22Rv1 (cell line): ENCODE results near the gene AQP7.

Experiments
- ZFX ChIP-seq: fragments of 450-650 bp; IDR thresholded peaks from 2 replicates; pipeline ENCODE4 v1.6.1; 2017; ENCODE audit warnings: antibody characterized with exemption, borderline replicate concordance
- TF ChIP-seq, protein P1 (sequence below): fragments of 450-650 bp; IDR thresholded peaks from 2 replicates; pipeline ENCODE4 v1.5.1; 2017; ENCODE audit warnings: mild to moderate bottlenecking

DNA sequence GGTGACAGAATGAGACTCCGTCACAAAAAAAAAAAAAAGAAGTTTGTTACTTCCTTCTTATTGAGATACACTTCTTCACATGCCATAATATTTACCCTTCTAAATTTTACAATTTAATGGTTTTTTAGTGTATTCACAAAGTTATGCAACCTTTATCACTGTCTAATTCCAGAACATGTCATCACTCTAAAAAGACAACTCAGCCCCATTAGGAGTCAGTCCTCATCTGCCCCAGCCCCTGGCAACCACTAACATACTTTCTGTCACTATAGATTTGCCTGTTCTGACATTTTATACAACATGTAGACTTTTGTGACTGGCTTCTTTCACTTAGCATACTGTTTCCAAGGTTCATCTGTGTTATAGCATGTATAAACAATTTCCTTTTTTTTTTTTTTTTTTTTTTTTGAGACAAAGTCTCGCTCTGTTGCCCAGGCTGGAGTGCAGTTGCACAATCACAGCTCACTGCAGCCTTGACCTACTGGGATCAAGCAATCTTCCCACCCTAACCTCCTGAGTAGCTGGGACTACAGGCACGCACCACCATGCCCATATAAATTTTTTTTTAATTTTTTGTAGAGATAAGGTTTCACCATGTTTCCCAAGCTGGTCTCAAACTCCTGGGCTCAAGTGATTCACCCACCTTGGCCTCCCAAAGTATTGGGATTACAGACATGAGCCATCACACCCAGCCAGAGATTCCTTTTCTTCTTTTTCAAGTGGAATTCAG, 27.1 kb upstream of the AQP7 start:
- TF ChIP-seq, protein P1, sequence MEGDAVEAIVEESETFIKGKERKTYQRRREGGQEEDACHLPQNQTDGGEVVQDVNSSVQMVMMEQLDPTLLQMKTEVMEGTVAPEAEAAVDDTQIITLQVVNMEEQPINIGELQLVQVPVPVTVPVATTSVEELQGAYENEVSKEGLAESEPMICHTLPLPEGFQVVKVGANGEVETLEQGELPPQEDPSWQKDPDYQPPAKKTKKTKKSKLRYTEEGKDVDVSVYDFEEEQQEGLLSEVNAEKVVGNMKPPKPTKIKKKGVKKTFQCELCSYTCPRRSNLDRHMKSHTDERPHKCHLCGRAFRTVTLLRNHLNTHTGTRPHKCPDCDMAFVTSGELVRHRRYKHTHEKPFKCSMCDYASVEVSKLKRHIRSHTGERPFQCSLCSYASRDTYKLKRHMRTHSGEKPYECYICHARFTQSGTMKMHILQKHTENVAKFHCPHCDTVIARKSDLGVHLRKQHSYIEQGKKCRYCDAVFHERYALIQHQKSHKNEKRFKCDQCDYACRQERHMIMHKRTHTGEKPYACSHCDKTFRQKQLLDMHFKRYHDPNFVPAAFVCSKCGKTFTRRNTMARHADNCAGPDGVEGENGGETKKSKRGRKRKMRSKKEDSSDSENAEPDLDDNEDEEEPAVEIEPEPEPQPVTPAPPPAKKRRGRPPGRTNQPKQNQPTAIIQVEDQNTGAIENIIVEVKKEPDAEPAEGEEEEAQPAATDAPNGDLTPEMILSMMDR, result no peak
- TF ChIP-seq ZFX, result no peak
